ENCODE data around the gene CEP104. TPM values are rescaled to one million over a fixed set of nuclear protein-coding genes. Genes with fewer than 3 reads are reported as not detected.

CEP104 gene
- total RNA-seq, 1 experiment from 2014 or later = 50.8 TPM

DNA sequence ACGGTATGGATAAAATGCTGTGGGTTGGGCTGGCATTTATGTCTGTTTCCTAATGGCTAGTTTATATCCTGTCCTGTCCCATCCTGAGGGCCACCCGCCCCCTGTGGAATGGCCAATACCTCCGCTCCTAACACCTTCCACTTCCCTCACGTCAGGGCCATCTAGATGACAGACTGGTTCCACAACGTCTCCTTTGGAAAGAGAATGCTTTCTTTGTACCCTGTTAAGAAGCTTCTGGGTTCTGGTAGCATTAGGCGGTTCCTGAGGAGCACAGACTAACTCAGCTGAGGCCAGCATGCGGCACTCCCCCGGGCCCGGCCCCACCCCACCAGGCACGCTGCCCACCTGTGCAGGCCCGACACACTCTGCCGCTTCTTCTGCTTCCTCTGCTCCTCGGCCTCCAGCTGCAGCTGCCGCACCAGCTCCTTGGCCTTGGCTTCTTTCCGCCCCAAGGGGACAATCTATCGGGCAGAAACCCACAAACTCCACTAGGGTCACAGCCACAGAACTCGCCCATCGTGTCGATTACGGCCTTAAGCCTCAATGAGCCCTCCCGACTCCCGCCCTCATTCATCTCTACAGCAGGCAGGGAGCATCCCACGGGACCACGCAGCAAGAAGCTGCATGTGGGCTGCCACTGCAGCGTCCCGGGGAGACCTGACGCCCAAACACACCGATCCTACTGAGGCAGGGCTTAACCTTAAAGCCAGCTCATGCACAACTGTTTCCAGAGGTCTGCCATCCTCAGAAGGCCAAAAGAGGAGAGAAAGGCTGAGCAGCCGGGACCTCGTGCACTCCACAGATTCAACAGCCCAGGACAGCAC, 73.1 kb downstream of the CEP104 start:
- TF ChIP-seq EZH2 (IDR thresholded peaks at IDR 0.05; ENCODE audit: borderline replicate concordance, low read depth, low read length, poor library complexity, severe bottlenecking) = no peak
- TF ChIP-seq, protein P1, sequence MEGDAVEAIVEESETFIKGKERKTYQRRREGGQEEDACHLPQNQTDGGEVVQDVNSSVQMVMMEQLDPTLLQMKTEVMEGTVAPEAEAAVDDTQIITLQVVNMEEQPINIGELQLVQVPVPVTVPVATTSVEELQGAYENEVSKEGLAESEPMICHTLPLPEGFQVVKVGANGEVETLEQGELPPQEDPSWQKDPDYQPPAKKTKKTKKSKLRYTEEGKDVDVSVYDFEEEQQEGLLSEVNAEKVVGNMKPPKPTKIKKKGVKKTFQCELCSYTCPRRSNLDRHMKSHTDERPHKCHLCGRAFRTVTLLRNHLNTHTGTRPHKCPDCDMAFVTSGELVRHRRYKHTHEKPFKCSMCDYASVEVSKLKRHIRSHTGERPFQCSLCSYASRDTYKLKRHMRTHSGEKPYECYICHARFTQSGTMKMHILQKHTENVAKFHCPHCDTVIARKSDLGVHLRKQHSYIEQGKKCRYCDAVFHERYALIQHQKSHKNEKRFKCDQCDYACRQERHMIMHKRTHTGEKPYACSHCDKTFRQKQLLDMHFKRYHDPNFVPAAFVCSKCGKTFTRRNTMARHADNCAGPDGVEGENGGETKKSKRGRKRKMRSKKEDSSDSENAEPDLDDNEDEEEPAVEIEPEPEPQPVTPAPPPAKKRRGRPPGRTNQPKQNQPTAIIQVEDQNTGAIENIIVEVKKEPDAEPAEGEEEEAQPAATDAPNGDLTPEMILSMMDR (conservative IDR thresholded peaks at IDR 0.05; ENCODE audit: low read depth, low read length) = no peak
- peaks cover 69% of the 10 kb centered on the region for H3K36me3 ChIP-seq (ENCODE audit: insufficient read depth, low read length, poor library complexity, severe bottlenecking)
- no peak overlapping the region for H3K4me3 ChIP-seq (ENCODE audit: low read depth, low read length, poor library complexity, severe bottlenecking)
- BruUV-seq (replicated peaks) = no TSS peak
- no peaks in the 10 kb centered on the region for H3K9me3 ChIP-seq (ENCODE audit: low read depth, low read length, poor library complexity, severe bottlenecking)
- no peak overlapping the region for H3K27ac ChIP-seq (ENCODE audit: low read depth, low read length, poor library complexity, severe bottlenecking)
- POLR2A ChIA-PET (ENCODE audit: low non-redundant PET) = no interaction called here
- no peaks in the 10 kb centered on the region for H3K4me1 ChIP-seq (ENCODE audit: insufficient read depth, low read length, poor library complexity, severe bottlenecking)
- no peak for DNase-seq (ENCODE audit: low spot score)
- intact Hi-C loops (cut with micrococcal nuclease; ENCODE audit: unreplicated experiment) = no loop called here
- CTCF ChIA-PET = no interaction called here
- no peaks in the 10 kb centered on the region for H3K27me3 ChIP-seq (replicated peaks; ENCODE audit: insufficient read depth, low read depth, low read length, poor library complexity)

DNA sequence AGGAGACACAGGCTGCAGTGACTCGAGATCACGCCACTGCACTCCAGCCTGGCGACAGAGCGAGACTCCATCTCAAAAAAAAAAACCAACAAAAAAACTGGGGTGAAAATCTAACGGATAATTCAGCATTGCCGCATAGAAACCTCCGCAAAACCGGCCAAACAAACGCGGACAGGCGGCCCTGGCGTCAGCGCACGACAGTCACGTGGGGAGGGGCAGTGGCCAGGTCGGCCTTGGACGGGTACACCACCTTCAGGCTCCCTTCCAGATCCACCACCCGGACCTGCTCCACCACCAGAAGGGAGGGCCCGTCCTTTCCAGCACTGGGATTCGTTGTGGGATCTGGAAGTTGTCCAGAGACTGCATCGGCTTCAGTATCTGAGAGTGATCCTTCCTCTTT, 76.1 kb downstream of the CEP104 start:
- intact Hi-C loops (cut with micrococcal nuclease; ENCODE audit: unreplicated experiment) = no loop called here
- Histone ChIP-seq H3K4me1 (ENCODE audit: insufficient read depth, low read length, poor library complexity, severe bottlenecking) (no peaks in the 10 kb centered on the region), H3K36me3 (ENCODE audit: insufficient read depth, low read length, poor library complexity, severe bottlenecking) (peaks cover 62% of the 10 kb centered on the region), H3K27ac (ENCODE audit: low read depth, low read length, poor library complexity, severe bottlenecking) (no peak overlapping the region), H3K27me3 (replicated peaks; ENCODE audit: insufficient read depth, low read depth, low read length, poor library complexity) (no peaks in the 10 kb centered on the region), H3K4me3 (ENCODE audit: low read depth, low read length, poor library complexity, severe bottlenecking) (no peak overlapping the region), H3K9me3 (ENCODE audit: low read depth, low read length, poor library complexity, severe bottlenecking) (no peaks in the 10 kb centered on the region)
- POLR2A ChIA-PET (ENCODE audit: low non-redundant PET) = no interaction called here
- TF ChIP-seq EZH2 (IDR thresholded peaks at IDR 0.05; ENCODE audit: borderline replicate concordance, low read depth, low read length, poor library complexity, severe bottlenecking) = no peak
- TF ChIP-seq, protein P1 (conservative IDR thresholded peaks at IDR 0.05; ENCODE audit: low read depth, low read length) = no peak
- CTCF ChIA-PET = no interaction called here
- BruUV-seq (replicated peaks) = no TSS peak
- DNase-seq (ENCODE audit: low spot score) = no peak

DNA sequence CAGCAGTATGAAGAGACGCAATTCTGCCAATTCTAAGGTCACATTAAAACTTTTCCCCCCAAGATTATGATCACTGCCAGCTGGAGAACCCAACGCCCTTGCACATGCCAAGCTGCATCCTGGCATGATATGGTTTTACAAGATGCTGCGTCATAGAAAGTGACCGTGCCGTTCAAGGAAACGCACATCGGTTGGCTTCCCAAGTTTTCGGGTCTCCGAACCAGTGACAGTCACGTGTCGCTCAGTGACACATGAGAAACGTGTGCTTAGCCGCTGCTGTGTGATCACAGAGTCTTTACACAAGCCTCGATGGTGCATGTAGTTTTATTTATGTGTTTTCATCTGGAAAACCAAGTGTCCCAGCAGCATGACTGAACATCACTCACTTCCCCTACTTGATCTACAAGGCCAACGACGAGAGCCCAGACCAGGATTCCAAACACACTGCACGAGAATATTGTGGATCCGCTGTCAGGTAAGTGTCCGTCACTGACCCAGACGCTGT, 77.0 kb downstream of the CEP104 start:
- no peak overlapping the region for H3K4me3 ChIP-seq (ENCODE audit: low read depth, low read length, poor library complexity, severe bottlenecking)
- ChIA-PET CTCF (no interaction called here), POLR2A (ENCODE audit: low non-redundant PET) (no interaction called here)
- H3K36me3 ChIP-seq (ENCODE audit: insufficient read depth, low read length, poor library complexity, severe bottlenecking) = peaks cover 61% of the 10 kb centered on the region
- H3K4me1 ChIP-seq (ENCODE audit: insufficient read depth, low read length, poor library complexity, severe bottlenecking) = no peaks in the 10 kb centered on the region
- DNase-seq (ENCODE audit: low spot score) = no peak
- no peak overlapping the region for H3K27ac ChIP-seq (ENCODE audit: low read depth, low read length, poor library complexity, severe bottlenecking)
- no peaks in the 10 kb centered on the region for H3K9me3 ChIP-seq (ENCODE audit: low read depth, low read length, poor library complexity, severe bottlenecking)
- TF ChIP-seq, protein P1 (conservative IDR thresholded peaks at IDR 0.05; ENCODE audit: low read depth, low read length) = no peak
- TF ChIP-seq EZH2 (IDR thresholded peaks at IDR 0.05; ENCODE audit: borderline replicate concordance, low read depth, low read length, poor library complexity, severe bottlenecking) = no peak
- intact Hi-C loops (cut with micrococcal nuclease; ENCODE audit: unreplicated experiment) = no loop called here
- no TSS peak for BruUV-seq (replicated peaks)
- H3K27me3 ChIP-seq (replicated peaks; ENCODE audit: insufficient read depth, low read depth, low read length, poor library complexity) = no peaks in the 10 kb centered on the region
